Right lobe of liver (tissue), 6 donors: ENCODE results near the gene ANKRD44. TPM values are rescaled to one million over a fixed set of nuclear protein-coding genes. Genes with fewer than 3 reads are reported as not detected.
A peak's percentile ranks its signal among the peaks of the same experiment; 100 is the strongest.

Source experiments
- ATAC-seq, 4 donors: fragments of 200-7000 bp; cut with Tn5 transposase; one replicate each; pipeline ENCODE4 v1.9.1; 2020; ENCODE audit warnings: mild to moderate bottlenecking in 4 of 4, moderate library complexity in 4 of 4
- DNase-seq, 3 donors: peaks; one replicate each; pipeline ENCODE4 v3.0.0-alpha.2; 2020
- H3K27ac ChIP-seq, 3 donors: fragments of 200-600 bp; one replicate each; pipeline ENCODE4 v1.8.0; 2022
- H3K27me3 ChIP-seq, 2 donors: fragments of 200-600 bp; one replicate each; pipeline ENCODE4 v1.8.0; 2022
- H3K36me3 ChIP-seq, 4 donors: fragments of 200-600 bp; sonication (generic) in 1 of 4; one replicate each; pipeline versions ENCODE4 v1.5.1 to v1.8.0; 2017 to 2022; ENCODE audit warnings: control low read depth in 1 of 4
- H3K4me1 ChIP-seq, 4 donors: fragments of 200-600 bp; sonication (generic) in 1 of 4; one replicate each; pipeline versions ENCODE4 v1.5.1 to v1.8.0; 2017 to 2022; ENCODE audit warnings: control low read depth in 1 of 4
- H3K4me3 ChIP-seq, 3 donors: fragments of 200-600 bp; one replicate each; pipeline ENCODE4 v1.8.0; 2022
- H3K9me3 ChIP-seq, 4 donors: fragments of 200-600 bp; sonication (generic) in 1 of 4; one replicate each; pipeline versions ENCODE4 v1.5.1 to v1.8.0; 2017 to 2022; ENCODE audit warnings: control low read depth in 1 of 4
- POLR2A ChIP-seq: fragments of 450-650 bp; IDR thresholded peaks from one replicate; pipeline ENCODE4 v1.6.1; 2017; ENCODE audit warnings: antibody characterized with exemption, mild to moderate bottlenecking
- WGBS: methylation state at CpG from one replicate; pipeline ENCODE4 v1.1.6; 2018; ENCODE audit warnings: low coverage, low lambda C conversion rate; ENCODE audit not compliant: insufficient coverage; ENCODE audit errors: missing lambda C conversion rate; 5-methylcytosine and 5-hydroxymethylcytosine counted together
- intact Hi-C, 2 donors: fragments of 100-400 bp; cut with DNase I; formaldehyde crosslinking; loops; one replicate each; pipeline versions ENCODE4 v1.11.2 to v1.14.1; 2022
- total RNA-seq, 6 experiments: library from RNA; depleted of rRNA in 2 of 6; stranded (reverse); fragments of >200 nt in 2 of 6; fragmentation: NEBNext Ultra II Directional in 3 of 6; extraction: Animal tissue kit (Norgen Biotek cat#: 25700) in 3 of 6; gene quantifications; one replicate each; pipeline versions ENCODE4 v1.1.0 to v1.2.4, GENCODE V29; 2016 to 2023
- TF ChIP-seq, protein P1 (sequence below), 4 donors: fragments of 200-600 bp in 3 of 4; fragments of 450-650 bp in 1 of 4; IDR thresholded peaks; one replicate each; pipeline versions ENCODE4 v1.5.1 to v1.8.0; 2016 to 2022; ENCODE audit warnings: antibody characterized with exemption in 4 of 4, mild to moderate bottlenecking in 2 of 4
- donor health status: DM: no; HTN: yes; CAD: no.
- donor health status: DM: no; HTN: no; CAD: no.
- donor health status: DM: no; HTN: no; CAD: no.
- donor health status: DM: no; HTN: yes; CAD: no.
- donor health status: DM: no; HTN: yes; CAD: no.

Gene ANKRD44
- total RNA-seq, 6 experiments from 2014 or later = 7.9 to 19.5 (median 13.3) TPM

DNA sequence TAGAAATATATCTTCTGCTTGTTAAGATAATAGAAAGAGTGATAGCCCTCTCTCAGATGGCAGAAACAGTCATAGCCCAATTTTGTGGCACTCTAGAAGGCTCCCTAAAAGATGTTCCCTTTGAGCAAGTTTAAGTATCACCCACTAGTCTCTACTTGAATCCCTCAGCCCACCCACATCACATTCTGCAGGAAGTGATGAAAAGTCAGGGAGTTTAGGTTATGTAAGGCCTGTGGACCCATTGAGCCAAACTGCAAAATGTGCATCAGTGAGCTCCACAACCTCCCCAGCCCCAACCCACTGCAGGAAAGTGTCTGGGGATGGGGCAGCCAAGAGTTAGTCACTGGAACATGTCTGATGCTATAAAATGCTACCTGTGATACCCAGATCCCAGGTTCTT lies 25.6 kb downstream of the ANKRD44 start:
- TF ChIP-seq, protein P1, sequence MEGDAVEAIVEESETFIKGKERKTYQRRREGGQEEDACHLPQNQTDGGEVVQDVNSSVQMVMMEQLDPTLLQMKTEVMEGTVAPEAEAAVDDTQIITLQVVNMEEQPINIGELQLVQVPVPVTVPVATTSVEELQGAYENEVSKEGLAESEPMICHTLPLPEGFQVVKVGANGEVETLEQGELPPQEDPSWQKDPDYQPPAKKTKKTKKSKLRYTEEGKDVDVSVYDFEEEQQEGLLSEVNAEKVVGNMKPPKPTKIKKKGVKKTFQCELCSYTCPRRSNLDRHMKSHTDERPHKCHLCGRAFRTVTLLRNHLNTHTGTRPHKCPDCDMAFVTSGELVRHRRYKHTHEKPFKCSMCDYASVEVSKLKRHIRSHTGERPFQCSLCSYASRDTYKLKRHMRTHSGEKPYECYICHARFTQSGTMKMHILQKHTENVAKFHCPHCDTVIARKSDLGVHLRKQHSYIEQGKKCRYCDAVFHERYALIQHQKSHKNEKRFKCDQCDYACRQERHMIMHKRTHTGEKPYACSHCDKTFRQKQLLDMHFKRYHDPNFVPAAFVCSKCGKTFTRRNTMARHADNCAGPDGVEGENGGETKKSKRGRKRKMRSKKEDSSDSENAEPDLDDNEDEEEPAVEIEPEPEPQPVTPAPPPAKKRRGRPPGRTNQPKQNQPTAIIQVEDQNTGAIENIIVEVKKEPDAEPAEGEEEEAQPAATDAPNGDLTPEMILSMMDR (IDR thresholded peaks at IDR 0.05) = no peak
- TF ChIP-seq POLR2A = no peak
- intact Hi-C loops = no loop called here
- Histone ChIP-seq H3K4me3 (no peak overlapping the region), H3K27me3 (no peaks in the 10 kb centered on the region), H3K27ac (no peak overlapping the region), H3K36me3 (no peaks in the 10 kb centered on the region), H3K9me3 (no peaks in the 10 kb centered on the region), H3K4me1 (peaks cover 0 to 10% (median 0%) of the 10 kb centered on the region in 4 donors)
- ATAC-seq (no peak), DNase-seq (no peak)

DNA sequence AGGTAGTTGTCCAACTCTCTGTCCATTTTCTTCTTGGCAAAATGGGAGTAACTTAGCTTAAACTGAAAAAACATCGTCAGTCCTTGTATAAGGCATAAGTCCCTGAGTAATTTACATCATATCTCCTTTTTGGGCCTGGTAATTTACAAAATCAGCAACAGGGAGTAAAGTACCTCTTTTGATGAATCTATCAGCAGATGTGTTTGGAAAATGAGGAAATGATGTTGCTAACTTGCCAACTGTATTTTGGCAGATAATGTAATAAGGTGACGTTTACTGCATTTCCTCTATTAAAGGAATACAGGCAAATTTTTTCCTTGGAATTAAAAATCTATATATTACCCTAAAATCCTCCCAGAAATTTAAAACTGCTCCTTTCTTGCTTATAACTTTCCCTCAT lies 29.2 kb downstream of the ANKRD44 start:
- WGBS = 29% methylated on average over 2 of the region's 2 CpGs
- H3K9me3 ChIP-seq = no peaks in the 10 kb centered on the region
- intact Hi-C loops = no loop called here
- H3K27ac ChIP-seq = no peak overlapping the region
- DNase-seq (no peak), ATAC-seq (peak in 1 of 4 donors; percentile 62)
- H3K4me3 ChIP-seq = no peak overlapping the region
- no peaks in the 10 kb centered on the region for H3K4me1 ChIP-seq
- no peaks in the 10 kb centered on the region for H3K27me3 ChIP-seq
- TF ChIP-seq, protein P1 (IDR thresholded peaks at IDR 0.05) = no peak
- TF ChIP-seq POLR2A = no peak
- H3K36me3 ChIP-seq = no peaks in the 10 kb centered on the region

DNA sequence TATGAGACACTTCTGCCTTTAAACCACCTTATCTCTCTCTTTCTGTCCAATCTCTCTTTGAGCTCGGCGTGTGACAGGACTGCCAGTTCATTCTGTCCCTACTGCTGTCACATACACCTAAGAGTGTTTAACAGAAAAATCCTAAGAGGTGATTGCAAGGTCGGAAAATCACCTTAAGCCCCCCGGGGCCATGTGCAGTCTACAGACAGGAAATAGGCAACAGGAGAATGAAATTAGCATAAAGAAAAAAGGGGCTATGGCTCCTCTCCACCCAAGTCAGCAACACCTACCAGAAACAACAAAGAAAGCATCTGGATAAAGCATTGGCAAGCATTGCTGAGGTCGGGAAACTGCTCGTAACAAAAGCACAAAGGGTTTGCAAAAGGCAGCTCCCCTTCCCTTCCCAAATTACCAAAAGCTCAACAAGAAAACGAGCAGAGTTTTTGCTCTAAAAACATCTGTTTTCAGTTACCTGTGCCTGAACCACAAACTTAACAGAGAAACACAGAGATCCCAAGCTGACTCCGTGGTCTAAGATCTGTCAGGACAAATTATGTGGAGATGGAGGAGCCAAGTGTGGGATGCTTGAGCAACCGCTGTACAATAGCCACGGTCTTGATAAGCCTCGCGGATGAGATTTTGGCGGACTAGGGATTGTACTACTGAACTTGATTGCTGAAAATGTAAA lies 30.4 kb downstream of the ANKRD44 start:
- no peak overlapping the region for H3K4me3 ChIP-seq
- no peak for DNase-seq
- H3K27me3 ChIP-seq = no peaks in the 10 kb centered on the region
- no peaks in the 10 kb centered on the region for H3K36me3 ChIP-seq
- no peaks in the 10 kb centered on the region for H3K4me1 ChIP-seq
- intact Hi-C loops = no loop called here
- H3K27ac ChIP-seq = no peak overlapping the region
- no peaks in the 10 kb centered on the region for H3K9me3 ChIP-seq
- TF ChIP-seq POLR2A = no peak
- TF ChIP-seq, protein P1 (IDR thresholded peaks at IDR 0.05) = no peak
- ATAC-seq = no peak
- 83% methylated on average over 11 of the region's 13 CpGs for WGBS

DNA sequence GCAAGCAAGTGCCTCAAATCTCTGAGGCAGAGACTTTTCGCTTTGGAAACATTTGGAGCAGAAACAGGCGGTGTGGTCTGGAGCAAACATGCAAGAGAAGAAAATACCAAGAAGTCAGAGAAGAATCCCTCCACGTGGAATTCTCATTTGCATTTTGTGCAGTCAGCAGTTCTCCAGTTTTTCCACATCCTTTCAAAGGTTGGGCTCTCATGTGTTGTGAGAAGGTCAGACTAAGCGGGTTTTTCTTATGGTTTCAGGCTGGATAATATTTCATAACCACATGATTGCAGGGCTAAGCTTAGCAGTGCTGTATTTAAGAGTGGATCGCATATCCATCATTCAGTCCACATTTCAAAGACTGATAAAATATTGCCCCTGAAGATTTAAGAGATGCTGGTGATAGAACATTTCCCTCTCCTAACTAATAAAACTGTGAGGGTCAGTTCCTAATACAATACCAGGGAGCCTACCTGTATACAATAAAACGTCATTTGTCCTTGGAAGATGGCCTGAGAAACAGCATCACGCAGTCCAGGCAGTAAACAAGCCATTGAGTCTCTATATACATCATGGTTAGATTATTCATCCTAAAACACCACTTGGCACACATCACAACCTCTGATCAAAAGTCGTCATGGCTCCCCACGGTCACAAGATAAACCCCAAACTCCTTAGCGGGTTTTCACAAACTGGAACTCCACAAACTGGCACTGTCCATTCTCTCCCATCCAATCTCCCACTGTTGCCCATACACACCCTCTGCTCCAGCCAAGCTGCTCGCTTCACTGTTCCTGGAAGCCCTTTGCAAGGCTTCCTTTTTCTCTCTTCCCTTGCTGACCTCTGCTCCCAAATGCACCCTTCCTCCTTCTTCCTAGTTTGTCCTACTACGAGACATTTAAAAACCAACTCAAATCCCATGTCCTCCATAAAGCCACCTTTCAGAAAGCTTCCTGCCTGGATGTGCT lies 31.5 kb downstream of the ANKRD44 start:
- no peaks in the 10 kb centered on the region for H3K9me3 ChIP-seq
- WGBS = 67% methylated on average over 11 of the region's 12 CpGs
- intact Hi-C loops = no loop called here
- H3K36me3 ChIP-seq = no peaks in the 10 kb centered on the region
- TF ChIP-seq, protein P1 (IDR thresholded peaks at IDR 0.05) = no peak
- no peak for TF ChIP-seq POLR2A
- ATAC-seq (peak in 2 of 4 donors; percentile 18 to 36), DNase-seq (no peak)
- no peaks in the 10 kb centered on the region for H3K27me3 ChIP-seq
- H3K4me1 ChIP-seq = no peaks in the 10 kb centered on the region
- H3K4me3 ChIP-seq = no peak overlapping the region
- H3K27ac ChIP-seq = no peak overlapping the region
